OCI-LY3 (cell line): ENCODE data around the gene GFPT2.

Source experiments
- CTCF ChIP-seq: fragments of 200-600, 300-600 bp; sonication (generic); IDR thresholded peaks from 2 replicates; pipeline ENCODE4 v1.5.1; 2014; ENCODE audit warnings: antibody characterized with exemption, low read length, low read depth
- EZH2phosphoT487 ChIP-seq: fragments of 200-600 bp; shearing (Covaris generic); IDR thresholded peaks from 2 replicates; pipeline ENCODE4 v1.6.1; 2018; ENCODE audit warnings: antibody characterized with exemption, mixed run types, low read depth

- TF ChIP-seq CTCF: no peak
- TF ChIP-seq EZH2phosphoT487: no peak
These were observed 36.3 kb upstream of the GFPT2 start for GRCh38 chr5:180389252-180390101.
